ENCODE data around the gene UBASH3A.

UBASH3A gene

DNA sequence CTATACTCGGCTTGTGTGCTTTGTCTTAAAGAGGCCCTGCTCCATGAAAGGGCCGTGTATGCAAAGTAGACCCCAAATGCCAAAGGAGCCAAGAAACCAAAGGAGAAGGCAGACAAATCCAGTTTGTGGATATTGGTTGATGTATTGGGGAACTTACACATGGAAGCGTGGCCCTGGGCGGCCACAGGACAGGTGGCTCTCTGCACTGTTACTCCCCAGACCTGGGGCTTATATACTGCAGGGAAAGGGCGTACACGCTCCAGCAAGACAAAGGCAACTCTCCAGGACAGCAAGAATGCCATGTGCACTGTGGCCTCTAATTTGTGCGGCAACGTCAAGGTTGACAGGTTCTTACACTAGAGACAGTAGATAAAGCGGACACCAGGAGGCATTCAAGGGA is 67.5 kb downstream of the UBASH3A start:
- TF ChIP-seq, protein P1, sequence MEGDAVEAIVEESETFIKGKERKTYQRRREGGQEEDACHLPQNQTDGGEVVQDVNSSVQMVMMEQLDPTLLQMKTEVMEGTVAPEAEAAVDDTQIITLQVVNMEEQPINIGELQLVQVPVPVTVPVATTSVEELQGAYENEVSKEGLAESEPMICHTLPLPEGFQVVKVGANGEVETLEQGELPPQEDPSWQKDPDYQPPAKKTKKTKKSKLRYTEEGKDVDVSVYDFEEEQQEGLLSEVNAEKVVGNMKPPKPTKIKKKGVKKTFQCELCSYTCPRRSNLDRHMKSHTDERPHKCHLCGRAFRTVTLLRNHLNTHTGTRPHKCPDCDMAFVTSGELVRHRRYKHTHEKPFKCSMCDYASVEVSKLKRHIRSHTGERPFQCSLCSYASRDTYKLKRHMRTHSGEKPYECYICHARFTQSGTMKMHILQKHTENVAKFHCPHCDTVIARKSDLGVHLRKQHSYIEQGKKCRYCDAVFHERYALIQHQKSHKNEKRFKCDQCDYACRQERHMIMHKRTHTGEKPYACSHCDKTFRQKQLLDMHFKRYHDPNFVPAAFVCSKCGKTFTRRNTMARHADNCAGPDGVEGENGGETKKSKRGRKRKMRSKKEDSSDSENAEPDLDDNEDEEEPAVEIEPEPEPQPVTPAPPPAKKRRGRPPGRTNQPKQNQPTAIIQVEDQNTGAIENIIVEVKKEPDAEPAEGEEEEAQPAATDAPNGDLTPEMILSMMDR (IDR thresholded peaks at IDR 0.05; ENCODE audit: low read depth, low read length, missing control alignments) = no peak
- no peak for DNase-seq (ENCODE audit: low read depth)

DNA sequence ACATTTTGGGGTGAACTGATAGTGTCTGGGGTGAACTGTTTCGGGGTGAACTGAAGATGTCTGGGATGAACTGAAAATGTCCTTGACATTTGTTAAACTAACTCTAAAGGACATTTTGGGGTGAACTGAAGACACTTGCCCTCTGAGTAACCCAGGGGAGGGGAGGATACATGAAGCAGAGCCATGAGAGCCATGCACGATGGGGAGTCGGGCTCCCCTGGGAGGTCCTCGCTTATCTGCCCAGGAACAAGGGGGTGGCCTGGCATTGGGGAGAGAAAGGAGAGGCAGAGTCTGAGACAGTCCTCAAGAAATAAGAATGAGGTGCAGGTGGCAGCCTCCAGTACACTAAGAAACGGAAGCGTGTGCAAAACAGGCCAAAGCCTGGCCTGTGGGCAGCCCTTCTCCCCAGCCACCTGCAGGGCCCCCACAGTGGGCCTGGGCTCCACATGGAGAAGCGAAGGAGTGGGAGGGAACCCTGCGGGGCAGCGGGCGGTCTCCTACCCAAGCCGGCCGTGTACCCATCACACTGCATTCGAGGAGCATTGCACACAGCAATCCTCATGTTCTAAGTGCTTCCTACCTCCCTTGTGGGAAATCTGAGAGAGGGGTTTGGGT is 68.1 kb downstream of the UBASH3A start:
- no peak overlapping the region for H3K4me3 ChIP-seq (ENCODE audit: low read depth, low read length)
- TF ChIP-seq, protein P1 (IDR thresholded peaks at IDR 0.05; ENCODE audit: low read depth, low read length, missing control alignments) = no peak

More for the DNA sequence above, 67.5 kb downstream of the UBASH3A start:
- H3K4me3 ChIP-seq (ENCODE audit: low read depth, low read length) = no peak overlapping the region

DNA sequence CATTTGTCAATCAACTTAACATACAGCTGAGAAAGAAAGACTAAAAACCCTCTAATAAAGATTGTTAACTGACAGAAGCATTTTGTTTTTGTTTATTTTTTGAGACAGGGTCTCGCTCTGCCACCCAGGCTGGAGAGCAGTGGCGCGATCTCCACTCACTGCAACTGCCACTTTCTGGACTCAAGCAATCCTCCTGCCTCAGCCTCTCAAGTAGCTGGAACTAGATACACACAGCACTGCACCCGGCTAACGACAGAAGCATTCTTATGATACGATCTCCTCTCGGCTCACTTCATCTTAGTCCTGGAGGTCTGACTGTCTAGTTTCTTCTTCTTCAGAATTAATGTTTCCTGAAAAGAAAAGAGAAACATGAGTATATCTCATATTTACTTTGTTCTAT is 68.8 kb downstream of the UBASH3A start:
- no peak for DNase-seq (ENCODE audit: low read depth)
- no peak overlapping the region for H3K4me3 ChIP-seq (ENCODE audit: low read depth, low read length)
- TF ChIP-seq, protein P1 (IDR thresholded peaks at IDR 0.05; ENCODE audit: low read depth, low read length, missing control alignments) = no peak

More for the DNA sequence above, 68.1 kb downstream of the UBASH3A start:
- DNase-seq (ENCODE audit: low read depth) = no peak

DNA sequence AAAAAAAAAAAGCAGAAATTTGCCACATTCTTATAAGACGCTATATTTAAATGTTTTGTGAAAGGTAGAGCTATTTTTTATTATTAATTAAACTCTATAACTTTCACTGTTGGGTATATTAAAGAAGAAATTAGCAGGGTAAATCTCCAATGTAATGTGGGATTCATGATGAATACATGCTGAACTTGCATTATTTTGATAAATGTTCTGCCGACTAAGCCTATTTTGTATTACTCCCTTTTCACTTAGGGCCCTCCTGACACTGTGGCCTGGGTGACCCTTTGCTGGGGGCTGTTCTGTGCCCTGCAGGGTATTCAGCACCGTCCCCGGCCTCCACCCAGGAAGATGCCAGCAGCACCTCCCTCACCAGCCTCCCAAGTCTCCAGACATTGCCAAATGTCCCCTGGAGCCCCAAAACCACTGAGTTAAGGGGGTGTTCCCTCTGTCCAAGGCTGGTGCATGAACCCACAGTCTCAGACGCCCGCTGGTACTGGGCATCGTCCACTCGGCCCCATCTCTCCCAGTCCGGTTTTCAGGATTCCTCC is 69.9 kb downstream of the UBASH3A start:
- no peak overlapping the region for H3K4me3 ChIP-seq (ENCODE audit: low read depth, low read length)
- DNase-seq (ENCODE audit: low read depth) = no peak
- TF ChIP-seq, protein P1 (IDR thresholded peaks at IDR 0.05; ENCODE audit: low read depth, low read length, missing control alignments) = no peak

DNA sequence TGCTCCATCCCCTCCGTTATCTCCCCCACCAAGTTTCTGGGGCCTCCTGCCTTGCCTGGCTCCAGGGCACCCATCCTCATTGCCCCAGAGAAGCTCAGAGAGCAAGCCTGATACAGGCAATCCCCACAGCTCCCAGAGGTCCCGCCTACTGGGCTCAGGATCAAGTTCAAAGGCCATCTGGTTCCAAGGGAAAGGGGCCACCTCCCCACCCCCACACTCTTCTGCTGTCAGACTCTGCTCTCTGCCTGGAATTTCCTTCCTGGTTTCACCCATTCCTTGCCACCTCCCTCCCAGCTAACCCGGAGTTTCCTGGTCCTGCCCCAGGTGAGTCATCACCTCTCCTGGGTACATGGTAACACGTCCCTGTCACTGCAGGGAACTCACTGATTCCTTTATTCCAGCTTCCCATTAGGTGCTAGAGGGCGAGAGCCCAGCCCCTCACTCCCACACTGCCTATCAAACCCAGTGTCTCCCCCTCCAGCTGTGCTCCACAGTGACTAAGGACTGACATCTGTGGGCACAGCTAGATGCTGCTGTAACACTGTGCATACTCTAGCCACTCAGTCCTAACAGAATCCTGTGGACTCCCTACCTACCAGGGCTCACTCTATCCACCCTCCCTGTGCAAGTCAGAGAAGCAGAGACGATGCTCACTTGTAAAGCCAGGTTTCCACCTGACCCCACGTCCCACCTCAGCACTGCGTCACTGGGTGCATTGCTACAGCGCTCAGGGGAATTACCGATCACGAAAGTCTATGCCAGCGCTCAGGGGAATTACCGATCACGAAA is 70.5 kb downstream of the UBASH3A start:
- TF ChIP-seq, protein P1 (IDR thresholded peaks at IDR 0.05; ENCODE audit: low read depth, low read length, missing control alignments) = no peak
- no peak for DNase-seq (ENCODE audit: low read depth)
- H3K4me3 ChIP-seq (ENCODE audit: low read depth, low read length) = no peak overlapping the region

DNA sequence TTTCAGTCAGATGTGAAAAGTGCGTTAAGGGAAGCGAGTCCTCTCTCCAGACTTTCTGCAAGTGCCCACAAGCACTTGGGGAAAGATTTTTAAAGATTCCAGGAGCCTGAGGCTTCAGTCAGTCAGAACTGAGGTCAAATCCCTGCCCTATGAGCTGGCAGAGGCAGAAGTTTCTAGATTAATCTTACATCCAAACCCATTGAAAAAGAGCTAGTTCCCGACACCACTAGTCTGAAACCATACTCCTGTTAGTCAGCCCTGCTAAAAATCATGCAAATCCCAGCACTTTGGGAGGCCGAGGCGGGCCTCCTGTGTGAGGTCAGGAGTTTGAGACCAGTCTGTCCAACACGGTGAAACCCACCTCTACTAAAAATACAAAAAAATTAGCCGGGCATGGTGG is 71.3 kb downstream of the UBASH3A start:
- no peak overlapping the region for H3K4me3 ChIP-seq (ENCODE audit: low read depth, low read length)
- TF ChIP-seq, protein P1 (IDR thresholded peaks at IDR 0.05; ENCODE audit: low read depth, low read length, missing control alignments) = no peak
- DNase-seq (ENCODE audit: low read depth) = no peak
